ENCODE data around the gene STX5. TPM values are rescaled to one million over a fixed set of nuclear protein-coding genes. Genes with fewer than 3 reads are reported as not detected.

Gene STX5, protein sequence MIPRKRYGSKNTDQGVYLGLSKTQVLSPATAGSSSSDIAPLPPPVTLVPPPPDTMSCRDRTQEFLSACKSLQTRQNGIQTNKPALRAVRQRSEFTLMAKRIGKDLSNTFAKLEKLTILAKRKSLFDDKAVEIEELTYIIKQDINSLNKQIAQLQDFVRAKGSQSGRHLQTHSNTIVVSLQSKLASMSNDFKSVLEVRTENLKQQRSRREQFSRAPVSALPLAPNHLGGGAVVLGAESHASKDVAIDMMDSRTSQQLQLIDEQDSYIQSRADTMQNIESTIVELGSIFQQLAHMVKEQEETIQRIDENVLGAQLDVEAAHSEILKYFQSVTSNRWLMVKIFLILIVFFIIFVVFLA
- total RNA-seq (10 to 100 TPM; 16.8 to 27.0 (median 19.0) TPM), polyA plus RNA-seq (10 to 100 TPM; 13.6 to 31.9 TPM)
- long read RNA-seq, donor 1, transcript STX5-201 (11 exons, 1,794 nt), result major isoform, 10 of 15 reads
- long read RNA-seq, donor 1, partial matches to known transcripts, result 2 of 15 reads
- long read RNA-seq, donor 1, other reads (novel, unspliced or antisense), result 1 of 15 reads
- long read RNA-seq, donor 2, transcript STX5-201 (11 exons, 1,794 nt), result major isoform, 6 of 17 reads
- long read RNA-seq, donor 2, partial matches to known transcripts, result 4 of 17 reads
- long read RNA-seq, donor 2, other reads (novel, unspliced or antisense), result 5 of 17 reads
- long read RNA-seq, donor 3, partial matches to known transcripts, result 0 of 6 reads
- long read RNA-seq, donor 3, other reads (novel, unspliced or antisense), result 2 of 6 reads

- ATAC-seq (peak; percentile 98 to 99 (median 98)), DNase-seq (peak; percentile 99 to 100)
- H3K27me3 ChIP-seq, result no peaks in the 10 kb centered on the region
- intact Hi-C loops (cut with DNase I), result loop anchor here in 6 of 10 donors (2.0 to 10.0 kb wide), 5 partner anchors 25 to 227 kb away; partner anchors contain the start of genes TMEM179B (in 3 of the 6), TMEM223 (in 3 of the 6) and MTA2 (in 1 of the 6)
- no peaks in the 10 kb centered on the region for H3K9me3 ChIP-seq
- peak within 1 kb of the TSS; percentile 82 to 97 (median 94) for H3K27ac ChIP-seq
- peaks cover 0 to 73% (median 37%) of the 10 kb centered on the region in 9 donors for H3K36me3 ChIP-seq
- TF ChIP-seq, protein P1, sequence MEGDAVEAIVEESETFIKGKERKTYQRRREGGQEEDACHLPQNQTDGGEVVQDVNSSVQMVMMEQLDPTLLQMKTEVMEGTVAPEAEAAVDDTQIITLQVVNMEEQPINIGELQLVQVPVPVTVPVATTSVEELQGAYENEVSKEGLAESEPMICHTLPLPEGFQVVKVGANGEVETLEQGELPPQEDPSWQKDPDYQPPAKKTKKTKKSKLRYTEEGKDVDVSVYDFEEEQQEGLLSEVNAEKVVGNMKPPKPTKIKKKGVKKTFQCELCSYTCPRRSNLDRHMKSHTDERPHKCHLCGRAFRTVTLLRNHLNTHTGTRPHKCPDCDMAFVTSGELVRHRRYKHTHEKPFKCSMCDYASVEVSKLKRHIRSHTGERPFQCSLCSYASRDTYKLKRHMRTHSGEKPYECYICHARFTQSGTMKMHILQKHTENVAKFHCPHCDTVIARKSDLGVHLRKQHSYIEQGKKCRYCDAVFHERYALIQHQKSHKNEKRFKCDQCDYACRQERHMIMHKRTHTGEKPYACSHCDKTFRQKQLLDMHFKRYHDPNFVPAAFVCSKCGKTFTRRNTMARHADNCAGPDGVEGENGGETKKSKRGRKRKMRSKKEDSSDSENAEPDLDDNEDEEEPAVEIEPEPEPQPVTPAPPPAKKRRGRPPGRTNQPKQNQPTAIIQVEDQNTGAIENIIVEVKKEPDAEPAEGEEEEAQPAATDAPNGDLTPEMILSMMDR (IDR thresholded peaks at IDR 0.05), result no peak
- peak within 1 kb of the TSS; percentile 65 to 99 (median 88) for H3K4me3 ChIP-seq
- WGBS, 2 donors, result 0 to 1% methylated on average over 65 of the region's 65 CpGs
- H3K4me1 ChIP-seq, result peaks cover 8 to 49% (median 44%) of the 10 kb centered on the region in 9 donors
Observed at GRCh38 chr11:62831520-62832335, at the start of gene STX5. TSS of gene STX5 (minus strand) at chr11:62832051. CDS start at chr11:62831243, 808 bp downstream.

GRCh38 chr11:62880803-62881578 is 49.1 kb upstream of the STX5 start, which contains the start of gene SLC3A2:
TSS of gene SLC3A2 (plus strand) at chr11:62880896. CDS start at chr11:62881024, 128 bp downstream.
- H3K36me3 ChIP-seq, result peaks cover 5 to 40% (median 36%) of the 10 kb centered on the region in 9 donors
- WGBS, 2 donors, result 0 to 1% methylated on average over 69 of the region's 69 CpGs
- H3K27me3 ChIP-seq, result no peaks in the 10 kb centered on the region
- H3K9me3 ChIP-seq, result no peaks in the 10 kb centered on the region
- peak within 1 kb of the TSS; percentile 46 to 100 (median 88) for H3K4me3 ChIP-seq
- peaks cover 16 to 57% (median 41%) of the 10 kb centered on the region in 9 donors for H3K4me1 ChIP-seq
- peak within 1 kb of the TSS; percentile 79 to 100 (median 98) for H3K27ac ChIP-seq
- intact Hi-C loops (cut with DNase I), result loop anchor here in 1 of 10 donors (2.0 kb wide), 1 partner anchor 38 kb away; no protein-coding TSS in a partner anchor
- DNase-seq (peak; percentile 86 to 89), ATAC-seq (peak; percentile 90 to 95 (median 94))
- TF ChIP-seq, protein P1 (IDR thresholded peaks at IDR 0.05), result peak; percentile 21 to 93 (median 70)

DNA sequence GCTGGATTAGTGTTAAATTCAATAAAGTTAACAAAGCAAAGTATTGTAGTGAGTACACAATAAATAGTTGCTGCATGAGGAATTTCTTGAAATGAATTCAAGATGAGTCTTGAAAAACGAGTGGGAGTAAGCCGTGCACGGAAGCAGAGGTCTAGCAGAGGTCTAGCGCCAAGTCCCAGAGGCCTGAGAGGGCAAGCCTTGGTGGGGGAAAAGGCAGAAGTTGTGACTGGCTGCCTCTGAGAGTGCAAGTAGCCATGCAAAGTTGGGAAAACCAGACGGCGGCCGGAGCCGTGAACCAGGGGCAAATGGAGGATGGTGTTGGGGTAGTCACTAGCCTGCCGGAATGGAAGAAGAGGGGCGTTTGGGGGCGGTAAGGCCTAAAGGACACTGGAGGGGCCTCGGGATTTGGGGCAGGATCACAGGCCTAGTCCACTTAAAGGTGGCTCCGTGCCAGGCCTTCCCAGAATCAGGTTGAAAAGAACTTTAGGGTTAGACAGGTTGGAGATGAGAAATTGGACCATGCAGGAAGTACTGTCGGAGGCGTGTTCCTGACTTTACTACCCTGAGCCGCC is 48.5 kb upstream of the STX5 start:
- H3K27me3 ChIP-seq, result no peaks in the 10 kb centered on the region
- intact Hi-C loops (cut with DNase I), result loop anchor here in 1 of 10 donors (2.0 kb wide), 1 partner anchor 38 kb away; no protein-coding TSS in a partner anchor
- TF ChIP-seq, protein P1 (IDR thresholded peaks at IDR 0.05), result no peak
- WGBS, 2 donors, result 1% methylated on average over 16 of the region's 16 CpGs
- peak overlapping the region; percentile 46 to 100 (median 88) for H3K4me3 ChIP-seq
- peaks cover 16 to 50% (median 40%) of the 10 kb centered on the region in 9 donors for H3K4me1 ChIP-seq
- H3K36me3 ChIP-seq, result peaks cover 3 to 33% (median 29%) of the 10 kb centered on the region in 9 donors
- H3K27ac ChIP-seq, result peak overlapping the region; percentile 79 to 100 (median 98)
- DNase-seq (peak in 1 of 2 donors; percentile 46), ATAC-seq (peak; percentile 17 to 52 (median 42))
- no peaks in the 10 kb centered on the region for H3K9me3 ChIP-seq

Measured in heart right ventricle (tissue), 16 donors.